Measurements from ENCODE around the gene GPN2.
"Not testable (repeated sequence)": the region's sequence is repeated elsewhere in the genome, so short reads cannot be mapped to it uniquely, and the experiment has no call there.

GPN2 gene

GRCh38 chr1:26900001-26900814 is 10.1 kb upstream of the GPN2 start, which contains the start of gene GPATCH3:
Gene GPATCH3 (minus strand): TSS chr1:26900467. CDS start chr1:26900442, 25 bp downstream.
- peak; percentile 95 for DNase-seq

- no peak for DNase-seq
These were observed 7.3 kb upstream of the GPN2 start for GRCh38 chr1:26897351-26897750.

GRCh38 chr1:26894263-26894662 is 4.2 kb upstream of the GPN2 start:
- no peak for DNase-seq

GRCh38 chr1:26890467-26890796 is 349 bp upstream of the GPN2 start:
- no peak for DNase-seq

GRCh38 chr1:26888231-26888630 is 1.9 kb downstream of the GPN2 start:
- no peak for DNase-seq

- DNase-seq, result no peak
These were observed 3.0 kb downstream of the GPN2 start for GRCh38 chr1:26887125-26887524.

GRCh38 chr1:26882696-26883463 is 7.2 kb downstream of the GPN2 start:
- DNase-seq, result no peak

GRCh38 chr1:26881611-26882010 is 8.5 kb downstream of the GPN2 start:
- DNase-seq, result not testable (repeated sequence)

GRCh38 chr1:26879793-26880192 is 10.3 kb downstream of the GPN2 start:
- DNase-seq, result no peak

GRCh38 chr1:26877326-26877725 is 12.8 kb downstream of the GPN2 start:
- no peak for DNase-seq

- DNase-seq, result no peak
These were observed 15.2 kb downstream of the GPN2 start for GRCh38 chr1:26874896-26875295.

- not testable (repeated sequence) for DNase-seq
These were observed 17.0 kb downstream of the GPN2 start for GRCh38 chr1:26873097-26873496.

GRCh38 chr1:26864610-26865480 is 25.2 kb downstream of the GPN2 start:
- peak; percentile 97 for DNase-seq

GRCh38 chr1:26863685-26864077 is 26.4 kb downstream of the GPN2 start:
- no peak for DNase-seq

GRCh38 chr1:26862781-26863684 is 27.1 kb downstream of the GPN2 start, which contains the start of gene SFN:
Gene SFN (plus strand): TSS chr1:26863149. CDS start chr1:26863213, 64 bp downstream.
- DNase-seq, result peak; percentile 68

GRCh38 chr1:26861889-26862378 is 28.1 kb downstream of the GPN2 start:
- no peak for DNase-seq

GRCh38 chr1:26861286-26861701 is 28.8 kb downstream of the GPN2 start:
- DNase-seq, result no peak

GRCh38 chr1:26858891-26859640 is 31.0 kb downstream of the GPN2 start:
- DNase-seq, result no peak

- DNase-seq, result no peak
These were observed 31.9 kb downstream of the GPN2 start for GRCh38 chr1:26858160-26858559.

GRCh38 chr1:26857473-26858060 is 32.5 kb downstream of the GPN2 start:
- no peak for DNase-seq
